HG02642 (cell line): Measurements from ENCODE around the gene LDB2.
"Not testable (repeated sequence)": the region's sequence is repeated elsewhere in the genome, so short reads cannot be mapped to it uniquely, and the experiment has no call there.

Source experiments
- ATAC-seq: cut with Tn5 transposase; IDR thresholded peaks from one replicate; pipeline ENCODE4 v1.9.1; 2021; ENCODE audit warnings: mild to moderate bottlenecking; ENCODE audit not compliant: unreplicated experiment, poor library complexity

The LDB2 gene

GRCh38 chr4:16897991-16898827 lies at the start of gene LDB2:
LDB2 (minus strand) TSS chr4:16898645.
- ATAC-seq: no peak

GRCh38 chr4:16942491-16942890 lies 44.0 kb upstream of the LDB2 start:
- ATAC-seq: no peak

GRCh38 chr4:16939178-16939577 lies 40.7 kb upstream of the LDB2 start:
- ATAC-seq: no peak

GRCh38 chr4:16938512-16939040 lies 40.1 kb upstream of the LDB2 start:
- ATAC-seq: no peak

GRCh38 chr4:16931339-16932305 lies 33.2 kb upstream of the LDB2 start:
- no peak for ATAC-seq

- no peak for ATAC-seq
Observed at GRCh38 chr4:16926214-16926613, 27.8 kb upstream of the LDB2 start.

GRCh38 chr4:16918716-16919115 lies 20.3 kb upstream of the LDB2 start:
- ATAC-seq: not testable (repeated sequence)

- peak; percentile 99 for ATAC-seq
Observed at GRCh38 chr4:16916719-16917337, 18.4 kb upstream of the LDB2 start.

GRCh38 chr4:16916031-16916430 lies 17.6 kb upstream of the LDB2 start:
- ATAC-seq: no peak

GRCh38 chr4:16914208-16914607 lies 15.8 kb upstream of the LDB2 start:
- no peak for ATAC-seq

- no peak for ATAC-seq
Observed at GRCh38 chr4:16912896-16913295, 14.5 kb upstream of the LDB2 start.

- no peak for ATAC-seq
Observed at GRCh38 chr4:16909281-16909680, 10.8 kb upstream of the LDB2 start.

GRCh38 chr4:16908377-16909021 lies 10.1 kb upstream of the LDB2 start:
- ATAC-seq: no peak

GRCh38 chr4:16900325-16900724 lies 1.9 kb upstream of the LDB2 start:
- ATAC-seq: no peak

GRCh38 chr4:16896881-16897750 lies 1.3 kb downstream of the LDB2 start:
- ATAC-seq: no peak

GRCh38 chr4:16894406-16894805 lies 4.0 kb downstream of the LDB2 start:
- ATAC-seq: no peak

- ATAC-seq: no peak
Observed at GRCh38 chr4:16893141-16893651, 5.2 kb downstream of the LDB2 start.

- no peak for ATAC-seq
Observed at GRCh38 chr4:16890651-16891050, 7.8 kb downstream of the LDB2 start.

GRCh38 chr4:16889945-16890344 lies 8.5 kb downstream of the LDB2 start:
- ATAC-seq: no peak
